Activated CD8-positive, alpha-beta memory T cell treated with anti-CD3 and anti-CD28 coated beads, Interleukin-2, amount 50 U/mL, for 1 hour (primary cell): ENCODE measurements around the gene ZNF326.
"Not testable (repeated sequence)": the region's sequence is repeated elsewhere in the genome, so short reads cannot be mapped to it uniquely, and the experiment has no call there.

Source experiments
- DNase-seq: peaks from one replicate; pipeline ENCODE4 v3.0.0-alpha.2; 2020; ENCODE audit errors: extremely low read depth

Gene ZNF326

DNA sequence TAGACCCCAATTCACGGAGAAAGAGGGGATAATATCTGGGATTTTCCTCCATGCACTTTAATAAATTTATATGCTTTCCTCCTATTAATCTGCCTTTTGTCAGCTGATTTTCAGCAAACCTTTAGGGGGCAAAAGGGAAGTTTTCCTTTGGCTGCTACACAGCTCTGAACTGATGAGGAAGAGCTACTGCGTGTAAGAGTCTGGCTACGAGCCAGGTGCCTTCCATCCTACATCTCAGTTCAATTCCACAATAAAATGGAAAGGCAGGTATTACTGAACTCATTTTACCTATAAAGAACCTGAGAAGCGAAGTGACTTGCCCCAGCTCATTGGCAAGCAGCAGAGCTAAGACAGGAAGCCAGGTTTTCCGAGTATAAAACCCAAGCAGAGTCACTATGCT is 28.3 kb upstream of the ZNF326 start:
- no peak for DNase-seq

- no peak for DNase-seq
Observed at GRCh38 chr1:89971600-89971999, 23.3 kb upstream of the ZNF326 start.

DNA sequence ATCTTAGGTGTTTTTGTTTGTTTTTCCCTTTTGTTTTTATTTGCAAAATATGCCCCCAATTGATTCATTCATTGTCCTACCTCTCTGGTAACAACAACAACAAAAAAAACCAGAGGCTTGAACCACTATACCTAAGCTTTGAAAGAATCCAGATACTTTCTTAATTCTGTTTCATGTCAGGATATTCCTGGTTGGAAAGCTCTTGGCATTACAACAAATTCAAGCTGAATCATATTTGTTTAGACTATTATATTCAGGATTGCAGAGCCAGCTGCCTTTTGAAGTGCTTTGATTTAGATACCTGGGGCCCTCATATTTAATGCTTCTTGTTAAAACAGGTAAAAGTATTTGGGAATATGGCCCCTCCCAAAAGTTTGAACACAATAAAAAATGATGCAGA is 22.9 kb upstream of the ZNF326 start:
- no peak for DNase-seq

GRCh38 chr1:89973471-89974127 is 21.3 kb upstream of the ZNF326 start:
- no peak for DNase-seq

GRCh38 chr1:89974256-89974655 is 20.7 kb upstream of the ZNF326 start:
- no peak for DNase-seq

DNA sequence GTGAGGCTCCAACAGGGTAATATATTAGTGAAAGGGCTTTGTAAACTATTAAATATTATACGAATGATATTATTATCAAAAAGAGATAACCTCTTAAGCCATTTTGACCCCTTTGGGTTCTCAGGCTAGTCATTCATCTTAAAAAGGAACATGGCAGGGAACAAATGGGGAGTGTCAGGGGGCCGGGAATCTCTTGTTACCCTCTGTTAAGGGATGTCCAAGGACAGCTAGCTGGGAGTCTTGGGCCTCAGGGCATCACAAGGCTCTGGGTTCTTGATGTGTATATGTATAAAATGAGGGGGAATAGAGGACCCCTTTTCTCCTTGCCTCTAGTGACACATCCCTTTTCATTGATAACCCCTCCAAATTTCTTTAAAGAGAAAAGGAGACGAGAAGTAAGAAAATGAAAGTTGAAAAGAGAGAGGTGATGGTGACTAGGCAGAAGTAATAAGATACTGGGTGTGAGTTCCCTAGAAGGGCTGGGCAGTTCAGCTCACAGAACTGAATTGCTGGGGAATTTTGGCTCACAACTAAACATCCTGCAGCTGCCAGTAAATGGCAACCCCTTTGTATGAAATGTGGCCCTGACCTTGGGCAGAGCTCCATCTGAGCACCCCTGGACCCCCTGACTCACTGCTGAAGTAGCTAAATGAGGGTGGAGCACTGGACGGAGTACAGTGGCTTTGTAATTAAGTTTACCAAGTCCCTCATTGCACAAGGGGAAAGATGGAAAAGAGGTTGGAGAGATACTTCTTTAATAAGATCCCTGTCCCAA is 20.0 kb upstream of the ZNF326 start:
- DNase-seq = no peak

DNA sequence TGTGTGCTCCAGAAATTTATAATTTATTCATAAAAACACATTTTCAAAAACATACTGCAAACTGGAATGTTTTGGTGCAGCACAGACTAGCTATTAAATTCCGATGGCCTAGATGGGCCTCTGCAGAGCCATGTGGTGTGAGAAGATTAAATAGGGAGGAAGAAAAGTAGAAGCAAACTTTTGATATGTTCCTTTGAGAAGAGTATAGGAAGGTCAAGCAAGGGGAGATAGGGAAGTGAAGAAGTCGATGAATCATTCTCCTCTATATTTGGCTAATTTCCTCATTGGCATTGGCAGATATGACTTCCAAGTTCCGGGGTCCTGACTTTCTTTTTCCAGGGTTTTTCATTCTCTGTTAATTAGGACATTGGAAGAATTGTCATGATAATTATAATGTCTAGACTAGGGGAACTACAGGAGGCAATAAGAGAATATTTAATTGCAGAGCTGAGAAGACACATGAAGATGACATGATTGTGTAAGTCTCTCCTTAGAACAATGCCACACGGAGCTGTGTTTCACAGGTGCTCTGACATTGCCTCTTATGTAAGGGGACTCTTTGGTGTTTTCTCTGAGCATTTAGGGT is 19.3 kb upstream of the ZNF326 start:
- DNase-seq = no peak

DNA sequence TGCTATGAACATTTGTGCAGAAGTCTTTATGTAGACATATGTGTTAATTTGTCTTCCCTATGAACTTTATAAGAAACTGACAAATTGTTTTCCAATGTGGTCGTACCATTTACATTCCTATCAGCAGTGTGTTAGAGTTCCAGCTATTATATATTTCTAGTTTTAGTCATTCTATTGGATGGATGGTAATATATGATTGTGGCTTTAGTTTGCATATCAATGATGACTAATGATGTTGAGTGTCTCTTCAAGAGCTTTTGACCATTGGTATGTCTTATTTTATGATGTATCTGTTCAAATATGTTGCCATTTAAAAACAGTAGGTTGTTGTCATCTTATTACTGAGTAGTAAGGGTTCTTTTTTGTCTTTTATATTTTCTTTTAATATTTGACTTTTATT is 16.2 kb upstream of the ZNF326 start:
- no peak for DNase-seq

GRCh38 chr1:89980605-89981004 is 14.3 kb upstream of the ZNF326 start:
- no peak for DNase-seq

DNA sequence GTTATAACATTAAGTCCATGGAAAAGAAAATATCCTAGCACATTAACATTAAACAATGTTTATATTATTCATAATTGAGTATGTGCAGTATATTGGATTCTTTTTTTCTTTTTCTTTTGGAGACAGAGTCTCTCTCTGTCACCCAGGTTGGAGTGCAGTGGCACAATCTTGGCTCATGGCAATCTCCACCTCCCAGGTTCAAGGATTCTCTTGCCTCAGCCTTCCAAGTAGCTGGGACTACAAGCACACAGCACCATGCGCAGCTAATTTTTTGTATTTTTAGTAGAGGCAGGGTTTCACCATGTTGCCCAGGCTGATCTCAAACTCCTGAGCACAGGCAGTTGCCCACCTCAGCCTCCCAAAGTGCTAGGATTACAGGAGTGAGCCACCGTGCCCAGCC is 12.1 kb upstream of the ZNF326 start:
- DNase-seq = not testable (repeated sequence)

- DNase-seq = not testable (repeated sequence)
Observed at GRCh38 chr1:89984564-89985116, 10.3 kb upstream of the ZNF326 start.

DNA sequence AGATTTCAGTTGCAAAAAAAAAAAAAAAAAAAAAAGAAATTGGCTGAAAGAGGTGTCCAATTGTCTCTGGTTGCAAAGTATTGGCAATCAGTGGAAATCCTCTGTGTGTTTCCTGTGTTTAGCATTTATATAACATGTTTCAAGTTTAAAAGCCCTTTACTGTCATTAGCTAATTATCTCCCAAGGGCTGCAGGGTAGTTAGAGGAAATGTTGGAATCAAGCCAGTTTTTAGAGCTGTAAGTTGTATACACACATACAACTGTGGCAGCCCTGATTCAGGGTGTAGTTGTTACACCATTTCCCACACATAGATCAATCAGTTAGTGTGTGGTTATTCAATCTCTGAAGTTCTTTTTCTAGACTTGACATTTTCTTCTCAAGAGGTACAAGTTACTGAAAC is 8.9 kb upstream of the ZNF326 start:
- DNase-seq = no peak

GRCh38 chr1:89987159-89987819 is 7.6 kb upstream of the ZNF326 start:
- no peak for DNase-seq

- DNase-seq = no peak
Observed at GRCh38 chr1:89989099-89989498, 5.8 kb upstream of the ZNF326 start.

DNA sequence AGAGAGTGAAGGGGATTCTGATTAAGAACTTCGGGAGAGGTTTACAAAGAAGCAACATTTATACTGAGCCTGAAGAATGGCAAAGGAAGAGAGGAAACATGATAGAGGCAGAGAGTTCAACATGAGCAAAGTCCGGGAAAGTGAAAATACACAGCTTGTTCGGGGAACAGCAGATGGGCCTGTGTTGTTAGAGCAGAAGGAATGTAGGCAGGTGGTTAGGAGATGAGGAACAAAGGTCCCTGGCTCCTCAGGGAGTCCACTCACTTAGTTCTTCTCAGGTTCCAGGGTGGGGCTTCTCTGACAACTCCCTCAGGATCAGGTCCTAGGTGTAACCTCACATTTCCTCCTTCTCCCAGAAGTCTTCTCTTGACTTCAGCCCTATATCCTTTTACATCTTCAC is 5.1 kb upstream of the ZNF326 start:
- DNase-seq = no peak

DNA sequence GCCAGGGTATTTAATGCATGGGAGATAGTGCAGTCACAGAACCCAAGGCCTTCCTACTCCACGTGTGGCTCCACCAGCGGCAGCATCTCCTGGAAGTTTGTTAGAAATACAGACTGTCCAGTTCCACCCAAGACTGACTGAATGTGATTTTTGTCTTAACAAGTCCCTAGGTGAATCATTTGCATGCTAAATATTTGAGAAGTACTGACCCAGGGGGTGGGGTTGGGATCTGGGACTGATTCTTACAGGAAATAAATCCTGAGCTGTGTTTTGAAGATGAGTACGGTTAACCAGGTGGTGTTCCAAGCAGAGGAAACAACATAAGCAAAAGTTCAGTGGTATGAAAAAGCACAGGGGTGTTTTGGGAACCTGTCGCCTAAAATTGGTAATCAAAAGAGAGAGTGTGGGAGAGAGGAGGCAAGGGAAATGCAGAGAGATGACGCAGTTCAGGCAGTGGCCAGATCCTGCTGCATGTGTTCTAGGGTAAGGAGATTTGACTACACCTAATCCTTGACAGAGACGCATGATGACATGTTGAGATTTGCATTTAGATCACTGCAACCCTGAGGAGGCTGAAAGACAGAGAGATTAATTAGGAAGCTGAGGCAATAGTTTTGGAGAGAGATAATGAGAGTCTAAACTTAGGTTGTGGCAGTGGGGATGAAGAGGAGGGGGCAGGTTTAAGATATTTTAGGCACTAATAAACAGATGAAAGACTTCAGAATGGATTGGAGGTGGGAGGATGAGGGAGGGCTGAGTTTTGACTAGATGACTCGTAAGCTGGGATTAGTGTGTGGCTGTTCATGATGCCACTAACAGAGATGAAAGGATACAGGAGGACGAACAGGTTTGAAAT is 3.7 kb upstream of the ZNF326 start:
- no peak for DNase-seq

DNA sequence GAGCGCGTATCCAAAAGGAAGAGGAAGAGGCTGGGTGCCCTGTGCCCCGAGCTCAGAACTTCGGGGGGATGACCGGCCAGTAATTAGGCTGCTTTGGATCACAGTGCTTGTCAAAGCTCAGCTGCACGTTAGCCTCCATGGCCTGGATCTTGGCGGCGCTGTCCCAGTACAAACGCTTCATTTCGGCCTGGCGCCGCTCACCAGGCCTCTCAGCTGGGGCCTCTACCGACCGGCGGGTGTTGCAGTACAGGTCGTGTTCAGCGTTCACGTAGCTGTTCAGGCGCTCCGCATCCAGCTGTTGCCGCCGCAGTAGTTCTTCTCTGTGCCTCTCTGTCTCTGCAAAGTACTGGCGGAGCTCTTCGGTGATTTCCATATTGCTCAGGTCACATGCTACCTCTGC is 1.4 kb upstream of the ZNF326 start:
- no peak for DNase-seq

GRCh38 chr1:89994231-89994804 is 592 bp upstream of the ZNF326 start:
- no peak for DNase-seq

DNA sequence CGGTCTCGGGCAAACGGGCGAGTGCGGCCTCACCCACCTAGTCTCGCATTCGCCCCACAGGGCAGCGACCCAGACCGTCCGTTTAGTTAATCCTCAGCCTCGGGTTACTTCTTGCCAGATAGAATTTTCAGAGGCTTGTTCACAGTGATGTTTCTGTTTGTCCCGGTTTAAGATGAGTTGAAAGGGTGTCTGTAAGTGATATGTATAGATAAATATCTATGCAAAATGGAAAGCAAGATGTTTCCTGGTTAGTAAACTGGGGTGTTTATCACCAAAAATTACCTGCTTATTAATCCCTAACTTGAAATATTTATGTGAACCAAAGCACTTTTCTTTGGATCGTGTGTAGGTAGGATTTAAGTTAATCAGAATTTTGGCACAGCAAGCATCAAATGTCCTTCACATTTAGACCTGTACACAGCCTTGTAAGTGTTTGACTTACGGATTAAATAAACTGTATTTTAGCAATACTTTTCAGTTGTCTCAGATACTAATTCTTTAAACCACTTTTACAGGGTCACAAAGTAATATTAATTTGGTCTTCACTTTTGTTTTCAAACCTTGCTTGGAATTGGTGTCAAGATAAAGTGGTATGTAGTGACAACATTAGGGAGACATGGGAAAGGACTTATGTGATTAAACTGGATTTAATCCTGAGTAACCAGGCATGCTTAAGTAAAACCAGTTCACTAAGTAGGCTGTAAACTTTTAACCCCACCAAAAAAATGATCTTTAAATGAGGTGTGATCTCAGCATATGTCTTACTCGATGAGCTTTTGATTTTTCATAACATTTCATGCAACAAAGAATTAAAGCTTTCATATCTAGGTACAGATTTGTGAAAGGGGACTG is 914 bp downstream of the ZNF326 start:
- no peak for DNase-seq

DNA sequence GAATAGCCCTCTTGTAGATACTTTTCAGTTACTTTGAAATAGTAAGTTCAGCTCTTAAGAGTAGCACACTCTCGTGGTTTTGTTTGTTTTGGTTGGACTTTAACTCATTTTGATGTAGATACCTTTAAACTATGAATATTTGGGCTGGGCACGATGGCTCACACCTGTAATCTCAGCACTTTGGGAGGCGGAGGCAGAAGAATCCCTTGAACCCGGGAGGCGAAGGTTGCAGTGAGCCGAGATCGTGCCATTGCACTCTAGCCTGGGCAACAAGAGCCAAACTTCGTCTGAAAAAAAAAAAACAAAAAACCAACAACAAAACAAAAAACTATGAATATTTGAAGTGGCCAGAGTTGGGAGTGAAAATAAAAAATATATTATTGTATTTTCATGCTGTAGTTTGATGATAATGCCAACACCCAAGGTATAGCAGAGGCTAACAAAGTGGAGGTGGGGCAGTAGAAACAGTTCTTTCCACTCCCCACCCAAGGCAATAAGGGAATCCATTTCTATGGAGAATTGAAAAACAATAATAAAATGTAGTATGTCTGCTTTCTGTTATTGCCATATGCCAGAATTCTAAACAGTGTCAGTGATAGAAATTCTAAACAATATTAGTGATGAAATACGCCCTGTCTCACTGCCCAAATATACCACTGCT is 1.7 kb downstream of the ZNF326 start:
- no peak for DNase-seq
